ENCODE data around the gene FAM170B.

Gene FAM170B

DNA sequence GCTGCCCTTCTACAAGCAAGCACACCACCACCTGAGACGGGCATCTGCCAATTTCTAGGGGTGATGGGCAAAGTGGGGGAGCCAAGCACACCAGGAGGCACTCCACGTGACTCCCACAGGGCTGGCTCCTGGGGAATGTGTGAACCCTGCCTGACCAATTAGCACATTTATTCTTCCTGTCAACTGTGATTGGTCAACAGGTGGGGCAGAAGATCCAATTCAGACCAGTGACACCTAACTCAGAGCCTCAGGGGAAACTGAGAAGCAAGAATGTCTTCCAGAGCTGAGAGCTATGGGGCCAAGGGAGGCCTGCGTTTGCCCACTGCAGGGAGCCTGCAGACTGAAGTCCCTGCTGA, 38.9 kb upstream of the FAM170B start:
- DNase-seq (ENCODE audit: low read depth): no peak
- TF ChIP-seq, protein P1, sequence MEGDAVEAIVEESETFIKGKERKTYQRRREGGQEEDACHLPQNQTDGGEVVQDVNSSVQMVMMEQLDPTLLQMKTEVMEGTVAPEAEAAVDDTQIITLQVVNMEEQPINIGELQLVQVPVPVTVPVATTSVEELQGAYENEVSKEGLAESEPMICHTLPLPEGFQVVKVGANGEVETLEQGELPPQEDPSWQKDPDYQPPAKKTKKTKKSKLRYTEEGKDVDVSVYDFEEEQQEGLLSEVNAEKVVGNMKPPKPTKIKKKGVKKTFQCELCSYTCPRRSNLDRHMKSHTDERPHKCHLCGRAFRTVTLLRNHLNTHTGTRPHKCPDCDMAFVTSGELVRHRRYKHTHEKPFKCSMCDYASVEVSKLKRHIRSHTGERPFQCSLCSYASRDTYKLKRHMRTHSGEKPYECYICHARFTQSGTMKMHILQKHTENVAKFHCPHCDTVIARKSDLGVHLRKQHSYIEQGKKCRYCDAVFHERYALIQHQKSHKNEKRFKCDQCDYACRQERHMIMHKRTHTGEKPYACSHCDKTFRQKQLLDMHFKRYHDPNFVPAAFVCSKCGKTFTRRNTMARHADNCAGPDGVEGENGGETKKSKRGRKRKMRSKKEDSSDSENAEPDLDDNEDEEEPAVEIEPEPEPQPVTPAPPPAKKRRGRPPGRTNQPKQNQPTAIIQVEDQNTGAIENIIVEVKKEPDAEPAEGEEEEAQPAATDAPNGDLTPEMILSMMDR (IDR thresholded peaks at IDR 0.05; ENCODE audit: insufficient read depth, low read depth, low read length, missing control alignments): no peak
- no peak overlapping the region for H3K4me3 ChIP-seq (ENCODE audit: low read depth, low read length)

DNA sequence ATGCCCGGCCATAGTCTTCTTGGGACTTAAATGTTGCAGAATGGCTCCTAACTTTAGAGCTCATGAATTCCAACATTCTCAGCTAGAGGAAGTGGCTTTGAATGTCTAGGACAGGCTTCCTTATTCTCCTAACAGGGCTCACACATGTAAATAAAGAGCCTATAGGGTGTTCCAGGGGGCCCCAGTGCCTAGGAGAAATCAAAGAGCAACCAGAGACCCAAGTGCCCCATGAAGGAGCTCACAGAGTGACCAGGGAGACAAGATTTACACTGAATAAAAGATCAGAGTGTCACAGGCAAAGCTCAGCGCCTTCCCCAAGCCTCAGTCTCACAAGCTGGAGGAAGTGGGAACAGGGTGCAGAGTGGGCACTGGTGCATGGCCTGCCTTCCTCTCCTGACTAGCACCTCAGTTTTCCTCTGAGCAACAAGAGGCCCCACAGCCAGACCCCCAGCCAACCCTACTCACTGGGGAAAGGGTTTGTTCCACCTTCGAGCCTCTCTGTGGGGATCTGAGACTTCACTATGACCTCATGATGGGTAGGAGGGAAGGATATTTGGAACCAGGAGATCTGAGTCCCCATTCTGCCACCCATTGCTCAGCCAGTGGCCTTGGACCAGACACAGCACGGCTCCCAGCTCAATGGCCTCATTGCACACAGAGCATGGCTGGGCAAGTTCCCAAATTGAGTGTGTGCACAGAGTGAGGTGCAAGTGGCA, 38.4 kb upstream of the FAM170B start:
- H3K4me3 ChIP-seq (ENCODE audit: low read depth, low read length): no peak overlapping the region
- TF ChIP-seq, protein P1 (IDR thresholded peaks at IDR 0.05; ENCODE audit: insufficient read depth, low read depth, low read length, missing control alignments): no peak
- no peak for DNase-seq (ENCODE audit: low read depth)

DNA sequence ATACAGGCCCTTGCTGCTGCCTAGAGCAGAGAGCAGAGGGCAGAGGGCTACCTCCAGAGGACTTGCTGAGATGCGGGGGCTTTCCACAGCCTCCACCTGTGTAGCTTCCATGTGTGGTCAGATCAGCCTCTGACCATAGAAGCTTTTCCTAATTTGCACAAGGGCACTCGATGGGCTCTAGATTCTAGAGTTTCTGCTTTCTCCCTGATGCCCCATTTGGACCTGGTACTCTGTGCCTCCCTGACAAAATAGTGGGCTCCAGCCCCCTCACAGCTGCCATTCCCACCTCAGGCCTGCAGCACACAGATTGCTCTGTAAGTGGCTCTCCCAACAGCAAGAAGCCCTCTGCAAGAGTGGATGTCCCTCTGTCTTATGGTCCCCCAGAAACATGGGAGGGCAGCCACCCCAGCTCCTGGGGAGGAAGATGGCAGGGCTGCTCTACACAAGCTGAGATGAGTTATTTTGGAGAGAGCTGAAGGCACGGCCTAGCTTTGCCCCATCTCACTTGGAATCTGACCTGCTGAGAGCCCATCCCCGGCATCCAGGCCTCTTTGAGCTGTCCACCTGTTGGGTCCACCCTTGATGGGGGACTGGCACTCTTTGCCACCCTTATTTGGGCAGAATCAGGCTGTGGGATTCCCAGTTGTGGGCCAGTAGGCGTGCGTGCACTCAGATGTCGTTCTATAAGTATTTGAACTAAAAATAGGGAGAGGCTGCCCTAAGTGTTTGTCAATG, 37.7 kb upstream of the FAM170B start:
- no peak for DNase-seq (ENCODE audit: low read depth)
- no peak overlapping the region for H3K4me3 ChIP-seq (ENCODE audit: low read depth, low read length)

DNA sequence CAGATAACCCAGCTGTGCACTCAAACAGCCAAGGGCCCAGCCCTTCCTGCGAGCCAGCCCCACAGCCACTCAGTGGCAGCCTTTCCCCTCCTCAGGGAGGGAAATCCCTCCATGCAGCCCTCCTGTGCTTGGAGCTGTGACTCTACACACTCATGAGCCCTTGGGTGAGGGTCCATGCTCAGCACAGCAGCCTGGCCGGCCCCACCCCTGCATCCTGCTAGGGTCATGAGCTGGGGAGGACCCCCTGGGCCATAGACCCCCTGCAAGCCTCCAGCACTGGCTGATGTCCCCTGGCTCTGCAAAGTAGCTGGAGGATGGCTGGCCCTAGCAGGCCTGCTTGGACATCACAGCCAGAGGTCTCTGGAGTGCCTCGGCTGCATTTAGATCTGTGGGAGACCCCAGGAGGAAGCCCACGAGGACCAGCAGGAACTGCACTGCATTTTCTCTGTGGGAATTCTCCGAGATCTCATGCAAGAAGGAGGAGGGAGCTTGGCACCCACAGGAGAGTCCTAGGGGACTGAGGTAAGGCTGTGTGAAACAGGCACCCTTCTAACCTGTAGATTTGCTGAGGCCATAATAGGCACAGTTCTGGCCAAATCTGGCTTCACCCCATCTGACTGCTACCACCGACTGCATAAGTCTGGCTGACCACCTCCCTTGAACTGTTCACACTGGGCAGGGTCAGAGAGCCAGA, 37.0 kb upstream of the FAM170B start:
- H3K4me3 ChIP-seq (ENCODE audit: low read depth, low read length): no peak overlapping the region
- TF ChIP-seq, protein P1 (IDR thresholded peaks at IDR 0.05; ENCODE audit: insufficient read depth, low read depth, low read length, missing control alignments): no peak
- no peak for DNase-seq (ENCODE audit: low read depth)

More for the DNA sequence above, 37.7 kb upstream of the FAM170B start:
- TF ChIP-seq, protein P1 (IDR thresholded peaks at IDR 0.05; ENCODE audit: insufficient read depth, low read depth, low read length, missing control alignments): no peak

DNA sequence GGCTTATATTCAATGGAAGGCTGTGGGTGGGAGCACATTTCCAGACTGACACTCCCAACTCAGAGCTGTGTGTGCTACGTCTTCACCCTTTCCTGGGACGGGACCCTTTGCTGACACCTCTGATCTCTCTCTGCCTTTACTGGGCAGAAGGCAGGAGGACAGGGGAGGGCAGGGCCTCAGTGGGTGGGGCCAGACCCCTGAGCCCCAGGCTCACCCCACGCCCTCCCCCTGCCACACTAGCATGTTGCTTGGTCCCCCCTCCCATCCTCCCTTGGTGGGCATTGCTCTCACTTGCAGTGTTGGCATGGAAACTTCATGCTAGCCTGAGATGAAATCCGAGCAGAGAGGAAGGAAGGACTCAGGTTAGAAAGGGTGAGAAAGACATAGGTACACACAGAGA, 36.0 kb upstream of the FAM170B start:
- no peak overlapping the region for H3K4me3 ChIP-seq (ENCODE audit: low read depth, low read length)
- DNase-seq (ENCODE audit: low read depth): no peak
- TF ChIP-seq, protein P1 (IDR thresholded peaks at IDR 0.05; ENCODE audit: insufficient read depth, low read depth, low read length, missing control alignments): no peak

DNA sequence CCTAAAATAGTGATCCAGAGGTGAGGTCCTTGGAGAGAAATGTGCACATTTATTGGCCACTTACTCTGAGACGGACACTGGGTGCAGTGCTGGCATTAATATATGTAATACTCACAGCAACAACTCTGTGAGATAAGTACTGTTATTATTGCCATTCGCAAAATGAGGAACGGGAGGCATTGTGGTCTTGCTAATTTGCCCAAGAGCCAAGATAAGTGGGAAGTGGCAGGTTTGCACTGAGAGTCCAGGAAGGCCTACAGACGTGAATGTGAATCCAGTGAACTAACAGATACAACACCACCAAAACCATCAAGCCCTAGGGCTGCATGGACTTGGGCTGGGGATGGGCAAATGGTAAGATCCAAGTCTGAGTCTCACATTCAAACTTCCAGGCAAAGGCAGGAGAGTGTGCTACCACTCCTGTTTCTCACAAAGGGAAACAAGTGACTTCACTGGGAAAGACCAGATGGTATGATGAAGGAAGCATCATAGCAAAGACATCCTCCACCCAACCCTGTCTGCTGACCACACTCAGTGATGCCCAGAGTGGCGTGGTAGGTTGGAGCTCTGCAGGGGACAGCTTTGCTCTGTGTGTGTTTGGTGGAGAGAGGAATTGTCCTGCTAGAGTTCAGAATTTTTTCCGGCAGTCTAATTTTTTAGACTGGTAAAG, 35.1 kb upstream of the FAM170B start:
- TF ChIP-seq, protein P1 (IDR thresholded peaks at IDR 0.05; ENCODE audit: insufficient read depth, low read depth, low read length, missing control alignments): no peak
- H3K4me3 ChIP-seq (ENCODE audit: low read depth, low read length): no peak overlapping the region
- DNase-seq (ENCODE audit: low read depth): no peak

Measured in GM12865 (cell line).